Large intestine (tissue), 3 donors: Measurements from ENCODE around the gene C3orf62. TPM values are rescaled to one million over a fixed set of nuclear protein-coding genes. Genes with fewer than 3 reads are reported as not detected.

ENCODE experiments used
- DNase-seq, 2 donors: peaks; one replicate each; pipeline versions ENCODE4 v3.0.0 to v3.0.0-alpha.2; 2013
- H3K27ac ChIP-seq: one replicate; pipeline ENCODE4 v1.5.1; 2013; ENCODE audit warnings: low read length
- H3K27me3 ChIP-seq: 2 replicates; pipeline ENCODE4 v1.6.1; 2013; ENCODE audit warnings: low read length; ENCODE audit not compliant: control insufficient read depth, insufficient read depth
- H3K36me3 ChIP-seq: 2 replicates; pipeline ENCODE4 v1.6.1; 2013; ENCODE audit warnings: low read length; ENCODE audit not compliant: control insufficient read depth, insufficient read depth
- H3K4me1 ChIP-seq: one replicate; pipeline ENCODE4 v1.6.1; 2013; ENCODE audit warnings: low read length; ENCODE audit not compliant: control insufficient read depth, insufficient read depth
- H3K4me3 ChIP-seq: one replicate; pipeline ENCODE4 v1.5.1; 2013; ENCODE audit warnings: low read length
- H3K9me3 ChIP-seq: one replicate; pipeline ENCODE4 v1.6.1; 2013; ENCODE audit warnings: mild to moderate bottlenecking, low read depth, low read length, moderate library complexity; ENCODE audit not compliant: control insufficient read depth
- WGBS: methylation state at CpG from one replicate; pipeline ENCODE4 v1.1.5; 2013; ENCODE audit warnings: low lambda C conversion rate; ENCODE audit not compliant: insufficient coverage; 5-methylcytosine and 5-hydroxymethylcytosine counted together
- polyA plus RNA-seq: library from polyadenylated mRNA; unstranded; fragments of 120-200 nt; gene quantifications from one replicate; pipeline ENCODE4 v1.2.1, GENCODE V29; 2013

The C3orf62 gene
- polyA plus RNA-seq, 1 donor = 9.5 TPM

- H3K4me1 ChIP-seq = peaks cover 53% of the 10 kb centered on the region
- peak overlapping the region; percentile 64 for H3K27ac ChIP-seq
- no peak for DNase-seq
- WGBS = no CpG with 5 or more reads among the region's 2 CpGs
- H3K9me3 ChIP-seq = no peaks in the 10 kb centered on the region
- no peaks in the 10 kb centered on the region for H3K27me3 ChIP-seq
- H3K4me3 ChIP-seq = no peak overlapping the region
- H3K36me3 ChIP-seq = no peaks in the 10 kb centered on the region
Observed at GRCh38 chr3:49270156-49270500, 6.9 kb downstream of the C3orf62 start.

- H3K27ac ChIP-seq = peak overlapping the region; percentile 64
- H3K27me3 ChIP-seq = no peaks in the 10 kb centered on the region
- peak in 1 of 2 donors; percentile 82 for DNase-seq
- H3K9me3 ChIP-seq = no peaks in the 10 kb centered on the region
- no peak overlapping the region for H3K4me3 ChIP-seq
- H3K36me3 ChIP-seq = no peaks in the 10 kb centered on the region
- peaks cover 58% of the 10 kb centered on the region for H3K4me1 ChIP-seq
- 20% methylated on average over 2 of the region's 3 CpGs for WGBS
Observed at GRCh38 chr3:49269443-49270155, 7.4 kb downstream of the C3orf62 start.

GRCh38 chr3:49266410-49267095 lies 10.5 kb downstream of the C3orf62 start:
- H3K9me3 ChIP-seq = no peaks in the 10 kb centered on the region
- H3K36me3 ChIP-seq = no peaks in the 10 kb centered on the region
- WGBS = 88% methylated on average over 2 of the region's 5 CpGs
- no peaks in the 10 kb centered on the region for H3K27me3 ChIP-seq
- peak in 1 of 2 donors; percentile 4 for DNase-seq
- peaks cover 58% of the 10 kb centered on the region for H3K4me1 ChIP-seq
- no peak overlapping the region for H3K4me3 ChIP-seq
- peak overlapping the region; percentile 64 for H3K27ac ChIP-seq

GRCh38 chr3:49265661-49266386 lies 11.2 kb downstream of the C3orf62 start:
- no peaks in the 10 kb centered on the region for H3K27me3 ChIP-seq
- H3K4me3 ChIP-seq = no peak overlapping the region
- peak overlapping the region; percentile 64 for H3K27ac ChIP-seq
- DNase-seq = peak; percentile 61 to 65
- no peaks in the 10 kb centered on the region for H3K9me3 ChIP-seq
- 80% methylated on average over 1 of the region's 10 CpGs for WGBS
- H3K4me1 ChIP-seq = peaks cover 55% of the 10 kb centered on the region
- H3K36me3 ChIP-seq = no peaks in the 10 kb centered on the region

- Histone ChIP-seq H3K4me3 (no peak overlapping the region), H3K27me3 (no peaks in the 10 kb centered on the region), H3K36me3 (no peaks in the 10 kb centered on the region), H3K9me3 (no peaks in the 10 kb centered on the region), H3K27ac (no peak overlapping the region), H3K4me1 (peaks cover 44% of the 10 kb centered on the region)
- no peak for DNase-seq
- no CpG with 5 or more reads among the region's 6 CpGs for WGBS
Observed at GRCh38 chr3:49263159-49263889, 13.7 kb downstream of the C3orf62 start.

- H3K4me3 ChIP-seq = no peak overlapping the region
- peaks cover 48% of the 10 kb centered on the region for H3K4me1 ChIP-seq
- peak overlapping the region; percentile 88 for H3K27ac ChIP-seq
- H3K36me3 ChIP-seq = no peaks in the 10 kb centered on the region
- 50% methylated on average over 1 of the region's 5 CpGs for WGBS
- DNase-seq = peak; percentile 73 to 90
- H3K27me3 ChIP-seq = no peaks in the 10 kb centered on the region
- H3K9me3 ChIP-seq = no peaks in the 10 kb centered on the region
Observed at GRCh38 chr3:49260806-49261324, 16.2 kb downstream of the C3orf62 start.

GRCh38 chr3:49257187-49257586 lies 19.8 kb downstream of the C3orf62 start:
- no peaks in the 10 kb centered on the region for H3K36me3 ChIP-seq
- H3K9me3 ChIP-seq = no peaks in the 10 kb centered on the region
- H3K4me3 ChIP-seq = no peak overlapping the region
- no peak for DNase-seq
- no peaks in the 10 kb centered on the region for H3K27me3 ChIP-seq
- WGBS = no CpG with 5 or more reads among the region's 3 CpGs
- no peak overlapping the region for H3K27ac ChIP-seq
- peaks cover 36% of the 10 kb centered on the region for H3K4me1 ChIP-seq

- peak in 1 of 2 donors; percentile 73 for DNase-seq
- H3K9me3 ChIP-seq = no peaks in the 10 kb centered on the region
- WGBS = no CpG with 5 or more reads among the region's 6 CpGs
- no peak overlapping the region for H3K4me3 ChIP-seq
- no peaks in the 10 kb centered on the region for H3K27me3 ChIP-seq
- peak overlapping the region; percentile 66 for H3K27ac ChIP-seq
- no peaks in the 10 kb centered on the region for H3K36me3 ChIP-seq
- H3K4me1 ChIP-seq = peaks cover 29% of the 10 kb centered on the region
Observed at GRCh38 chr3:49255718-49256511, 21.1 kb downstream of the C3orf62 start.

- Histone ChIP-seq H3K27ac (peak overlapping the region; percentile 66), H3K4me3 (no peak overlapping the region), H3K4me1 (peaks cover 22% of the 10 kb centered on the region), H3K27me3 (no peaks in the 10 kb centered on the region), H3K9me3 (no peaks in the 10 kb centered on the region), H3K36me3 (no peaks in the 10 kb centered on the region)
- no CpG with 5 or more reads among the region's 1 CpG for WGBS
- DNase-seq = no peak
Observed at GRCh38 chr3:49255112-49255511, 21.9 kb downstream of the C3orf62 start.
